IMR-90 (cell line): ENCODE measurements around the gene CEP78. TPM values are rescaled to one million over a fixed set of nuclear protein-coding genes. Genes with fewer than 3 reads are reported as not detected.

Experiments used
- ATAC-seq: fragments of 200-7000 bp; cut with Tn5 transposase; 2 replicates; pipeline ENCODE4 v1.9.1; 2020; ENCODE audit warnings: low read depth, mild to moderate bottlenecking, moderate library complexity
- BruUV-seq: library from RNA; stranded (reverse); fragments of 400-500 nt; replicated peaks from 2 replicates; lab custom pipeline; 2021; lab: Mats Ljungman, UMichigan
- CTCF ChIA-PET: fragments of 300-600 bp; formaldehyde crosslinking; extraction: SDS; loops from one replicate; lab custom pipeline; 2021; ENCODE audit warnings: antibody characterized with exemption; lab: Yijun Ruan, JAX
- POLR2A ChIA-PET: fragments of 300-600 bp; sonication (Branson Sonifier 250); formaldehyde crosslinking; loops from one replicate; lab custom pipeline; 2022; ENCODE audit warnings: antibody characterized with exemption; ENCODE audit not compliant: unreplicated experiment; lab: Charles Lee
- DNase-seq: peaks from one replicate; pipeline ENCODE4 v3.0.0; 2013
- H2AFZ ChIP-seq: replicated peaks from 2 replicates; pipeline ENCODE3; 2013; ENCODE audit warnings: low read length, mild to moderate bottlenecking; ENCODE audit not compliant: poor library complexity
- H2AK5ac ChIP-seq: 2 replicates; pipeline ENCODE4 v1.6.1; 2013; ENCODE audit warnings: low read depth, low read length, inconsistent platforms
- H2AK9ac ChIP-seq: replicated peaks from 2 replicates; pipeline ENCODE3; 2013; ENCODE audit warnings: mild to moderate bottlenecking, low read depth, low read length, moderate library complexity; ENCODE audit not compliant: poor library complexity
- H2BK120ac ChIP-seq: 2 replicates; pipeline ENCODE4 v1.6.1; 2013; ENCODE audit warnings: low read depth, low read length, inconsistent platforms
- H2BK15ac ChIP-seq: 3 replicates; pipeline ENCODE4 v1.6.1; 2013; ENCODE audit warnings: low read depth, low read length, inconsistent platforms
- H2BK20ac ChIP-seq: 2 replicates; pipeline ENCODE4 v1.6.1; 2013; ENCODE audit warnings: low read depth, mild to moderate bottlenecking, inconsistent platforms, low read length, moderate library complexity
- H2BK5ac ChIP-seq: 2 replicates; pipeline ENCODE4 v1.6.1; 2013; ENCODE audit warnings: mild to moderate bottlenecking, low read depth, low read length, inconsistent platforms; ENCODE audit not compliant: poor library complexity, severe bottlenecking
- H3K14ac ChIP-seq: replicated peaks from 2 replicates; pipeline ENCODE4 v1.6.1; 2013; ENCODE audit warnings: low read depth, low read length, inconsistent platforms
- H3K18ac ChIP-seq: 2 replicates; pipeline ENCODE4 v1.6.1; 2013; ENCODE audit warnings: low read depth, low read length, control low read depth
- H3K23ac ChIP-seq: 2 replicates; pipeline ENCODE4 v1.6.1; 2013; ENCODE audit warnings: low read depth, low read length, inconsistent platforms
- H3K27ac ChIP-seq: 2 replicates; pipeline ENCODE4 v1.5.1; 2013; ENCODE audit warnings: mild to moderate bottlenecking, control low read depth, low read length; ENCODE audit not compliant: insufficient read depth
- H3K27me3 ChIP-seq: 2 replicates; pipeline ENCODE4 v1.6.1; 2013; ENCODE audit warnings: low read length; ENCODE audit not compliant: control insufficient read depth, insufficient read depth
- H3K36me3 ChIP-seq: 2 replicates; pipeline ENCODE4 v1.6.1; 2013; ENCODE audit warnings: low read length, mixed read lengths; ENCODE audit not compliant: control insufficient read depth, insufficient read depth
- H3K4ac ChIP-seq: 2 replicates; pipeline ENCODE4 v1.6.1; 2013; ENCODE audit warnings: low read depth, low read length, inconsistent platforms
- H3K4me1 ChIP-seq: 2 replicates; pipeline ENCODE4 v1.6.1; 2013; ENCODE audit warnings: low read length, mixed read lengths; ENCODE audit not compliant: control insufficient read depth, insufficient read depth
- H3K4me2 ChIP-seq: 2 replicates; pipeline ENCODE4 v1.6.1; 2013; ENCODE audit warnings: low read depth, mild to moderate bottlenecking, control low read depth, low read length, moderate library complexity
- H3K4me3 ChIP-seq: 2 replicates; pipeline ENCODE4 v1.5.1; 2013; ENCODE audit warnings: low read depth, mild to moderate bottlenecking, control low read depth, low read length, moderate library complexity; ENCODE audit not compliant: insufficient read depth
- H3K56ac ChIP-seq: 2 replicates; pipeline ENCODE4 v1.6.1; 2013; ENCODE audit warnings: low read length, inconsistent platforms; ENCODE audit not compliant: insufficient read depth; ENCODE audit errors: extremely low read depth
- H3K79me1 ChIP-seq, 2 experiments: 2 replicates each; pipeline ENCODE4 v1.6.1; 2013; ENCODE audit warnings: low read length in 2 of 2, inconsistent platforms in 1 of 2, low read depth in 1 of 2
- H3K9ac ChIP-seq: 2 replicates; pipeline ENCODE4 v1.6.1; 2013; ENCODE audit warnings: low read depth, low read length, control low read depth
- H3K9me1 ChIP-seq: 2 replicates; pipeline ENCODE4 v1.6.1; 2013; ENCODE audit warnings: low read length, inconsistent platforms; ENCODE audit not compliant: insufficient read depth
- H3K9me3 ChIP-seq: 2 replicates; pipeline ENCODE4 v1.6.1; 2013; ENCODE audit warnings: low read length; ENCODE audit not compliant: control insufficient read depth, insufficient read depth
- H4K20me1 ChIP-seq: 2 replicates; pipeline ENCODE4 v1.6.1; 2013; ENCODE audit warnings: low read length, inconsistent platforms; ENCODE audit not compliant: insufficient read depth
- H4K5ac ChIP-seq: 2 replicates; pipeline ENCODE4 v1.6.1; 2013; ENCODE audit warnings: mild to moderate bottlenecking, low read depth, low read length, control low read depth
- H4K8ac ChIP-seq, 2 experiments: 2 replicates each; pipeline ENCODE4 v1.6.1; 2013; ENCODE audit warnings: low read depth in 2 of 2, low read length in 2 of 2, control low read depth in 1 of 2, inconsistent platforms in 1 of 2
- H4K91ac ChIP-seq: 2 replicates; pipeline ENCODE4 v1.6.1; 2013; ENCODE audit warnings: low read depth, low read length, inconsistent platforms; ENCODE audit not compliant: insufficient read depth
- RFX5 ChIP-seq: IDR thresholded peaks from 2 replicates; pipeline ENCODE4 v1.8.0; 2012; ENCODE audit warnings: low read depth, mild to moderate bottlenecking, low read length, moderate library complexity
- SMC3 ChIP-seq: fragments of 150-350 bp; IDR thresholded peaks from 2 replicates; pipeline ENCODE4 v1.6.1; 2016; ENCODE audit warnings: low read depth, mild to moderate bottlenecking, antibody characterized with exemption, low read length, moderate library complexity
- USF2 ChIP-seq: fragments of 150-350 bp; IDR thresholded peaks from 2 replicates; pipeline ENCODE4 v1.6.1; 2017; ENCODE audit warnings: mild to moderate bottlenecking, antibody characterized with exemption, low read length, low read depth
- WGBS, 2 experiments: methylation state at CpG; one replicate each; pipeline versions ENCODE4 v1.1.5 to v1.1.7; 2013; ENCODE audit warnings: missing lambda C conversion rate in 2 of 2; ENCODE audit not compliant: insufficient read length in 1 of 2; ENCODE audit errors: extremely low coverage in 2 of 2; 5-methylcytosine and 5-hydroxymethylcytosine counted together
- dilution Hi-C: fragments of 300-500 bp; cut with HindIII; formaldehyde crosslinking; loops from one replicate; pipeline ENCODE4 v1.14.3; 2018; ENCODE audit warnings: low sequenced_read_pairs; ENCODE audit not compliant: unreplicated experiment
- in situ Hi-C: fragments of 300-500 bp; cut with MboI; formaldehyde crosslinking; loops from 3 replicates; pipeline ENCODE4 v1.14.3; 2019; ENCODE audit warnings: low sequenced_read_pairs, inconsistent platforms, mixed read lengths
- intact Hi-C: fragments of 100-400 bp; cut with micrococcal nuclease; formaldehyde crosslinking; loops from 2 replicates; pipeline ENCODE4 v1.10.0; 2022
- polyA plus RNA-seq, 3 experiments: library from polyadenylated mRNA; depleted of rRNA; stranded (reverse); fragments of >200 nt; gene quantifications; 2 replicates each; pipeline ENCODE4 v1.2.3, GENCODE V29; 2012; ENCODE audit warnings: low replicate concordance in 1 of 3
- total RNA-seq: library from RNA; depleted of rRNA; stranded (reverse); fragments of >200 nt; gene quantifications from 2 replicates; pipeline ENCODE4 v1.2.3, GENCODE V29; 2012

CEP78 gene
- total and polyA plus RNA-seq, 2 of the 4 experiments (the other 2 are of a cell fraction), result 9.2 to 18.3 TPM

DNA sequence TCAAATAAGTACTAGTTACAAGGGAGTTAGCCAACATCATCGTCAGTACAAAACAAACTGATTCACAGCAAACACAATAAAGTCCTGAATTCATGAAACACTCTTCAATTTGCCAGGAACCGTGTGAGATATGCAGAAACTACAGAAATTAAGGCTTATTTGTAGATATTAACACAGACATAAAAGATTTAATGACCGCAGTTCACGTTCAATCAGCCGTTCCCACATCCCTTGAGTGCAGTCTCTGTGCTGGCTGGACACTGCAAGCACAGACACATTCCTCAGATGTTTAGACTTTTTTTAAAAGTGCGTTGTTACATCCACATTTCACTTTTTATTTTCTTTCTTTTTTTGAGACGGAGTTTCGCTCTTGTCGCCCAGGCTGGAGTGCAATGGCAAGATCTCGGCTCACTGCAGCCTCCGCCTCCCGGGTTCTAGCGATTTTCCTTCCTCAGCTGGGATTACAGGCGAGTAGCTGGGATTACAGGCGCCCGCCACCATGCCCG is 566 bp upstream of the CEP78 start:
- H2AK9ac ChIP-seq, result no peak overlapping the region
- H3K27ac ChIP-seq, result peak overlapping the region; percentile 71
- dilution Hi-C loops (no loop called here), in situ Hi-C loops (no loop called here), intact Hi-C loops (loop anchor here (10.0 kb wide), 3 partner anchors 91 to 781 kb away; no protein-coding TSS in a partner anchor)
- 0% methylated on average over 2 of the region's 17 CpGs; no CpG with 5 or more reads in 1 of the 2 experiments for WGBS, 2 experiments
- H3K18ac ChIP-seq, result peak overlapping the region; percentile 35
- BruUV-seq, result no TSS peak
- no peaks in the 10 kb centered on the region for H3K27me3 ChIP-seq
- H3K9me3 ChIP-seq, result no peaks in the 10 kb centered on the region
- peak overlapping the region; percentile 37 for H4K5ac ChIP-seq
- H4K8ac ChIP-seq, result peak overlapping the region; percentile 9 to 83; a peak in 3 of 4 replicates
- DNase-seq (peak; percentile 20), ATAC-seq (peak; percentile 25)
- peaks cover 5% of the 10 kb centered on the region; the same call in 1 of the 2 replicates for H3K4me1 ChIP-seq
- ChIA-PET POLR2A (no interaction called here), CTCF (no interaction called here)
- peak overlapping the region; percentile 21; the same call in 1 of the 2 replicates for H2AK5ac ChIP-seq
- H3K23ac ChIP-seq, result peak overlapping the region; percentile 91
- peak overlapping the region; percentile 81 for H3K4me2 ChIP-seq
- H3K4ac ChIP-seq, result peak overlapping the region; percentile 78
- H4K20me1 ChIP-seq, result no peaks in the 10 kb centered on the region
- H2BK15ac ChIP-seq, result no peak overlapping the region
- H4K91ac ChIP-seq, result peak overlapping the region; percentile 0; the same call in 1 of the 2 replicates
- no peaks in the 10 kb centered on the region for H3K9me1 ChIP-seq
- H3K79me1 ChIP-seq, result peaks cover 6 to 16% of the 10 kb centered on the region in 2 experiments; a peak in 2 of 4 replicates
- H3K56ac ChIP-seq, result peak overlapping the region; percentile 40; the same call in 1 of the 2 replicates
- peak overlapping the region; percentile 74 for H3K9ac ChIP-seq
- H2BK20ac ChIP-seq, result no peak overlapping the region
- H3K14ac ChIP-seq, result peak overlapping the region; percentile 90
- H2BK120ac ChIP-seq, result no peak overlapping the region
- peak overlapping the region; percentile 56 for H2BK5ac ChIP-seq
- H3K36me3 ChIP-seq, result no peaks in the 10 kb centered on the region
- TF ChIP-seq SMC3, result no peak
- no peak for TF ChIP-seq USF2
- TF ChIP-seq RFX5, result no peak
- H2AFZ ChIP-seq, result peak overlapping the region; percentile 98
- peak overlapping the region; percentile 90 for H3K4me3 ChIP-seq
